Mucosa of rectum (tissue), 2 donors: ENCODE results near the gene KCNJ4.

ENCODE experiments used
- H3K27ac ChIP-seq, 2 donors: one replicate each; pipeline ENCODE4 v1.7.0; 2013; ENCODE audit warnings: inconsistent platforms in 2 of 2, low read depth in 2 of 2, low read length in 2 of 2
- H3K27me3 ChIP-seq, 2 donors: one replicate each; pipeline ENCODE4 v1.7.0; 2013; ENCODE audit warnings: low read length in 2 of 2; ENCODE audit not compliant: control insufficient read depth in 2 of 2, insufficient read depth in 2 of 2
- H3K36me3 ChIP-seq, 2 donors: one replicate each; pipeline ENCODE4 v1.7.0; 2013; ENCODE audit warnings: low read length in 2 of 2; ENCODE audit not compliant: control insufficient read depth in 2 of 2, insufficient read depth in 2 of 2
- H3K4me1 ChIP-seq, 2 donors: one replicate each; pipeline ENCODE4 v1.7.0; 2013; ENCODE audit warnings: low read length in 2 of 2, mild to moderate bottlenecking in 1 of 2; ENCODE audit not compliant: control insufficient read depth in 2 of 2, insufficient read depth in 2 of 2
- H3K4me3 ChIP-seq, 2 donors: one replicate each; pipeline ENCODE4 v1.7.0; 2013; ENCODE audit warnings: low read length in 2 of 2
- H3K9ac ChIP-seq, 2 donors: one replicate each; pipeline ENCODE4 v1.7.0; 2013; ENCODE audit warnings: low read length in 2 of 2, low read depth in 1 of 2, mild to moderate bottlenecking in 1 of 2
- H3K9me3 ChIP-seq, 2 donors: one replicate each; pipeline ENCODE4 v1.7.0; 2013; ENCODE audit warnings: low read length in 2 of 2; ENCODE audit not compliant: control insufficient read depth in 2 of 2
- donor health status: healthy.
- donor health status: Normal muscosa, but diverticular disease.

The KCNJ4 gene

GRCh38 chr22:38446018-38446601 is 8.9 kb downstream of the KCNJ4 start:
- no peaks in the 10 kb centered on the region for H3K4me1 ChIP-seq
- H3K4me3 ChIP-seq: no peak overlapping the region
- H3K27ac ChIP-seq: no peak overlapping the region
- H3K9me3 ChIP-seq: no peaks in the 10 kb centered on the region
- H3K36me3 ChIP-seq: no peaks in the 10 kb centered on the region
- H3K27me3 ChIP-seq: peaks cover 24 to 34% of the 10 kb centered on the region in 2 donors
- H3K9ac ChIP-seq: no peak overlapping the region

- Histone ChIP-seq H3K27ac (no peak overlapping the region), H3K36me3 (no peaks in the 10 kb centered on the region), H3K4me3 (no peak overlapping the region), H3K9ac (no peak overlapping the region), H3K9me3 (no peaks in the 10 kb centered on the region), H3K27me3 (peaks cover 23 to 28% of the 10 kb centered on the region in 2 donors), H3K4me1 (no peaks in the 10 kb centered on the region)
These were observed 10.2 kb downstream of the KCNJ4 start for GRCh38 chr22:38444783-38445182.

GRCh38 chr22:38443628-38444521 is 11.1 kb downstream of the KCNJ4 start:
- H3K9me3 ChIP-seq: no peaks in the 10 kb centered on the region
- H3K27me3 ChIP-seq: peaks cover 23 to 24% of the 10 kb centered on the region in 2 donors
- no peaks in the 10 kb centered on the region for H3K4me1 ChIP-seq
- H3K4me3 ChIP-seq: no peak overlapping the region
- no peak overlapping the region for H3K9ac ChIP-seq
- H3K36me3 ChIP-seq: no peaks in the 10 kb centered on the region
- H3K27ac ChIP-seq: no peak overlapping the region

- no peak overlapping the region for H3K27ac ChIP-seq
- peaks cover 23 to 24% of the 10 kb centered on the region in 2 donors for H3K27me3 ChIP-seq
- no peaks in the 10 kb centered on the region for H3K36me3 ChIP-seq
- H3K4me3 ChIP-seq: no peak overlapping the region
- H3K9me3 ChIP-seq: no peaks in the 10 kb centered on the region
- H3K4me1 ChIP-seq: no peaks in the 10 kb centered on the region
- H3K9ac ChIP-seq: no peak overlapping the region
These were observed 11.9 kb downstream of the KCNJ4 start for GRCh38 chr22:38442967-38443627.

- Histone ChIP-seq H3K27ac (no peak overlapping the region), H3K9me3 (no peaks in the 10 kb centered on the region), H3K4me3 (no peak overlapping the region), H3K4me1 (no peaks in the 10 kb centered on the region), H3K9ac (no peak overlapping the region), H3K27me3 (peaks cover 23 to 24% of the 10 kb centered on the region in 2 donors), H3K36me3 (no peaks in the 10 kb centered on the region)
These were observed 13.2 kb downstream of the KCNJ4 start for GRCh38 chr22:38441620-38442287.

GRCh38 chr22:38440747-38441350 is 14.2 kb downstream of the KCNJ4 start:
- H3K4me3 ChIP-seq: no peak overlapping the region
- no peak overlapping the region for H3K9ac ChIP-seq
- H3K9me3 ChIP-seq: no peaks in the 10 kb centered on the region
- no peaks in the 10 kb centered on the region for H3K4me1 ChIP-seq
- no peaks in the 10 kb centered on the region for H3K36me3 ChIP-seq
- H3K27ac ChIP-seq: no peak overlapping the region
- H3K27me3 ChIP-seq: peaks cover 21 to 24% of the 10 kb centered on the region in 2 donors

GRCh38 chr22:38437416-38437815 is 17.6 kb downstream of the KCNJ4 start:
- H3K27me3 ChIP-seq: peaks cover 3 to 5% of the 10 kb centered on the region in 2 donors

GRCh38 chr22:38436629-38437395 is 18.2 kb downstream of the KCNJ4 start:
- no peaks in the 10 kb centered on the region for H3K36me3 ChIP-seq
- H3K27ac ChIP-seq: no peak overlapping the region

More at GRCh38 chr22:38437416-38437815, 17.6 kb downstream of the KCNJ4 start:
- no peaks in the 10 kb centered on the region for H3K36me3 ChIP-seq
- no peaks in the 10 kb centered on the region for H3K4me1 ChIP-seq
- no peaks in the 10 kb centered on the region for H3K9me3 ChIP-seq
- no peak overlapping the region for H3K27ac ChIP-seq
- no peak overlapping the region for H3K4me3 ChIP-seq
- H3K9ac ChIP-seq: no peak overlapping the region

GRCh38 chr22:38435965-38436364 is 19.0 kb downstream of the KCNJ4 start:
- H3K36me3 ChIP-seq: no peaks in the 10 kb centered on the region
- H3K4me1 ChIP-seq: no peaks in the 10 kb centered on the region
- no peaks in the 10 kb centered on the region for H3K9me3 ChIP-seq
- no peak overlapping the region for H3K4me3 ChIP-seq
- no peak overlapping the region for H3K9ac ChIP-seq
- H3K27ac ChIP-seq: no peak overlapping the region
- H3K27me3 ChIP-seq: peaks cover 3% of the 10 kb centered on the region in 2 donors

More at GRCh38 chr22:38436629-38437395, 18.2 kb downstream of the KCNJ4 start:
- no peak overlapping the region for H3K9ac ChIP-seq
- H3K4me1 ChIP-seq: no peaks in the 10 kb centered on the region
- H3K4me3 ChIP-seq: no peak overlapping the region
- H3K27me3 ChIP-seq: peaks cover 3 to 5% of the 10 kb centered on the region in 2 donors
- no peaks in the 10 kb centered on the region for H3K9me3 ChIP-seq
